Neural progenitor cell (in vitro differentiated cells): Measurements from ENCODE around the gene ESR2. TPM values are rescaled to one million over a fixed set of nuclear protein-coding genes. Genes with fewer than 3 reads are reported as not detected.

Experiments
- DNase-seq: peaks from one replicate; pipeline ENCODE4 v3.0.0-alpha.2; 2016; ENCODE audit warnings: low spot score
- H2AFZ ChIP-seq: fragments of 200-600 bp; sonication (generic); replicated peaks from 2 replicates; pipeline ENCODE4 v1.6.1; 2016; ENCODE audit warnings: antibody characterized with exemption
- H3F3A ChIP-seq: fragments of 200-600 bp; sonication (generic); 2 replicates; pipeline ENCODE4 v1.6.1; 2016; ENCODE audit warnings: antibody characterized with exemption, low read depth
- H3K27ac ChIP-seq: fragments of 200-600 bp; sonication (generic); 2 replicates; pipeline ENCODE4 v1.5.1; 2016; ENCODE audit warnings: mild to moderate bottlenecking
- H3K27me3 ChIP-seq: fragments of 200-600 bp; sonication (generic); 2 replicates; pipeline ENCODE4 v1.6.1; 2016; ENCODE audit warnings: mild to moderate bottlenecking, moderate library complexity
- H3K36me3 ChIP-seq: fragments of 200-600 bp; sonication (generic); 2 replicates; pipeline ENCODE4 v1.5.1; 2016
- H3K4me1 ChIP-seq: fragments of 200-600 bp; sonication (generic); 2 replicates; pipeline ENCODE4 v1.6.1; 2016; ENCODE audit warnings: mixed run types
- H3K4me2 ChIP-seq: fragments of 200-600 bp; sonication (generic); 2 replicates; pipeline ENCODE4 v1.6.1; 2016
- H3K4me3 ChIP-seq: fragments of 200-600 bp; sonication (generic); 2 replicates; pipeline ENCODE4 v1.5.1; 2016
- H3K79me2 ChIP-seq: fragments of 200-600 bp; sonication (generic); 2 replicates; pipeline ENCODE4 v1.6.1; 2016; ENCODE audit warnings: low read depth
- H3K9ac ChIP-seq: fragments of 200-600 bp; sonication (generic); 2 replicates; pipeline ENCODE4 v1.6.1; 2016
- H3K9me3 ChIP-seq: fragments of 200-600 bp; sonication (generic); 2 replicates; pipeline ENCODE4 v1.5.1; 2016; ENCODE audit warnings: low read depth
- H4K20me1 ChIP-seq: fragments of 200-600 bp; sonication (generic); 2 replicates; pipeline ENCODE4 v1.6.1; 2016; ENCODE audit warnings: low read depth
- H3K27ac Mint-ChIP-seq: 3 replicates; pipeline ENCODE4 v1.8.0; 2021; ENCODE audit warnings: mixed read lengths
- H3K27me3 Mint-ChIP-seq: 2 replicates; pipeline ENCODE4 v1.8.0; 2022; ENCODE audit warnings: low read depth, mild to moderate bottlenecking, inconsistent platforms, moderate library complexity, mixed read lengths; ENCODE audit not compliant: insufficient read depth
- H3K36me3 Mint-ChIP-seq: 3 replicates; pipeline ENCODE4 v1.8.0; 2021; ENCODE audit warnings: mixed read lengths
- H3K4me1 Mint-ChIP-seq: 3 replicates; pipeline ENCODE4 v1.8.0; 2021; ENCODE audit warnings: mixed read lengths
- H3K4me3 Mint-ChIP-seq: 3 replicates; pipeline ENCODE4 v1.8.0; 2021; ENCODE audit warnings: mild to moderate bottlenecking, moderate library complexity, mixed read lengths
- H3K9me3 Mint-ChIP-seq: 3 replicates; pipeline ENCODE4 v1.8.0; 2020; ENCODE audit warnings: mixed read lengths
- EZH2 ChIP-seq: fragments of 200-600 bp; sonication (generic); IDR thresholded peaks from 2 replicates; pipeline ENCODE4 v1.6.1; 2017; ENCODE audit warnings: antibody characterized with exemption, mild to moderate bottlenecking, moderate library complexity
- EZH2phosphoT487 ChIP-seq: fragments of 200-600 bp; sonication (generic); IDR thresholded peaks from 2 replicates; pipeline ENCODE4 v1.6.1; 2017; ENCODE audit warnings: antibody characterized with exemption
- total RNA-seq: library from RNA; depleted of rRNA; stranded (reverse); fragments of >200 nt; gene quantifications from 2 replicates; pipeline ENCODE4 v1.2.3, GENCODE V29; 2015; ENCODE audit warnings: low replicate concordance
- TF ChIP-seq, protein P1 (sequence below): fragments of 200-600 bp; sonication (generic); IDR thresholded peaks from 2 replicates; pipeline ENCODE4 v1.5.1; 2017; ENCODE audit warnings: antibody characterized with exemption, mild to moderate bottlenecking

ESR2 gene
- total RNA-seq, 1 donor from 2014 or later = 0.21 TPM

DNA sequence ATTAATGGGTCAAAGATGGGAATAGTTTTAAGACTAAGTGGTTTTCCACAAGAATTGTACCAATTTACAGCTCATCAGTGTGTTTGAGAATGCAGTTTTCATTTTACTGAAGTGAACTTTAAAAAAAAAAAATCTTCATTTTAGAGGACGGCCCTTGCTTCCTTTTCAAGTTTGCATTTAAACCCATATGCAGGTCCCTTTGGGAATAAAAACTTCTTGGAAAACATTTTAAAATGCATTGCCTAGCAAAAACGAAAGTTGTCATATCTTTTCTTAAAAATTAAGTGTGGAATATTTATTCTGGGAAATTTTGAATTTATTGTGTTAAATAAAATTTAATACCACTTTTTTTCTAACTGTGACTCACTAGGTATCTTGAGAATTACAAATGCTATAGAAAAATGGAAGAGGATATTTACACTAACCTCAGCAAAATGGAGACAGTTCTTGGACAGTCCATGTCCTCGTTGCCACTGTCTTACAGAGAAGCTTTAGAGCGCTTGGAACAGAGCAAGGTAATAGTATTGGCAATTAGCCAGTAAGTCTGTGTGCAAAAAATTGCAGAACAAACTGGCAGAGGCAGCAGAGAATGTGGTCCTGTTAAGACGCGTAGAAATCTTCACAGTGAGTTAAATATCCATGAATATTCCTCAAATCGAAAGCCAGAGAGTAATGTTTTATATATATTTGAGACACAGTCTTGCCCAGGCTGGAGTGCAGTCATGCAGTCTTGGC lies 231.6 kb downstream of the ESR2 start:
- Histone ChIP-seq H2AFZ (no peak overlapping the region), H3K27ac (no peak overlapping the region), H3K27me3 (no peaks in the 10 kb centered on the region), H3K4me3 (no peak overlapping the region), H3K4me1 (peaks cover 7% of the 10 kb centered on the region), H3F3A (no peaks in the 10 kb centered on the region), H4K20me1 (peaks cover 5% of the 10 kb centered on the region), H3K36me3 (no peaks in the 10 kb centered on the region), H3K9me3 (no peaks in the 10 kb centered on the region), H3K79me2 (no peaks in the 10 kb centered on the region), H3K4me2 (no peak overlapping the region), H3K9ac (no peak overlapping the region)
- TF ChIP-seq EZH2phosphoT487 = no peak
- no peak for TF ChIP-seq EZH2
- TF ChIP-seq, protein P1, sequence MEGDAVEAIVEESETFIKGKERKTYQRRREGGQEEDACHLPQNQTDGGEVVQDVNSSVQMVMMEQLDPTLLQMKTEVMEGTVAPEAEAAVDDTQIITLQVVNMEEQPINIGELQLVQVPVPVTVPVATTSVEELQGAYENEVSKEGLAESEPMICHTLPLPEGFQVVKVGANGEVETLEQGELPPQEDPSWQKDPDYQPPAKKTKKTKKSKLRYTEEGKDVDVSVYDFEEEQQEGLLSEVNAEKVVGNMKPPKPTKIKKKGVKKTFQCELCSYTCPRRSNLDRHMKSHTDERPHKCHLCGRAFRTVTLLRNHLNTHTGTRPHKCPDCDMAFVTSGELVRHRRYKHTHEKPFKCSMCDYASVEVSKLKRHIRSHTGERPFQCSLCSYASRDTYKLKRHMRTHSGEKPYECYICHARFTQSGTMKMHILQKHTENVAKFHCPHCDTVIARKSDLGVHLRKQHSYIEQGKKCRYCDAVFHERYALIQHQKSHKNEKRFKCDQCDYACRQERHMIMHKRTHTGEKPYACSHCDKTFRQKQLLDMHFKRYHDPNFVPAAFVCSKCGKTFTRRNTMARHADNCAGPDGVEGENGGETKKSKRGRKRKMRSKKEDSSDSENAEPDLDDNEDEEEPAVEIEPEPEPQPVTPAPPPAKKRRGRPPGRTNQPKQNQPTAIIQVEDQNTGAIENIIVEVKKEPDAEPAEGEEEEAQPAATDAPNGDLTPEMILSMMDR = no peak
- Mint-ChIP-seq H3K27me3 (no peaks in the 10 kb centered on the region), H3K27ac (no peak overlapping the region), H3K4me1 (peaks cover 6% of the 10 kb centered on the region), H3K9me3 (no peaks in the 10 kb centered on the region), H3K36me3 (peaks cover 24% of the 10 kb centered on the region), H3K4me3 (no peak overlapping the region)
- no peak for DNase-seq

DNA sequence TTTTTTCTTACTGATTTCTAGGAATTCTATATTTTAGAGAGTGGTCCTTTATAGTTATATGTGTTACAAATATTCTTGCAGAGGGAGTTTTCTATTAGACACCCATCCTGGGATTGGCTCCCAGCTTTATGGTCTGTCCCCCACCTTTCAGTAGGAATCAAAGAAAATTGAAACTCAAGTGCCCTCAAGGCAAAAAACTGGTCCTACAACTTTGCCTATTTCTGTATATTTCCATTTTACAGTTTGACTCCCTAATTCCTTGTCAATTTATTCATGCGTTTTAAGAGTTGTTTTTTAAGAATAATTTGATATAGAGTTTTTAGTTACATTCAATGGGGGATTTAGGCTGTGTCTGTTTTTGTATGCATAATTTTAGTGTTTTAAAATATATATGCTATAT lies 232.5 kb downstream of the ESR2 start:
- H3K27ac Mint-ChIP-seq = no peak overlapping the region
- Histone ChIP-seq H3K27ac (no peak overlapping the region), H3K9ac (no peak overlapping the region), H3K4me3 (no peak overlapping the region), H3K79me2 (no peaks in the 10 kb centered on the region), H3K9me3 (no peaks in the 10 kb centered on the region), H3K4me2 (no peak overlapping the region), H3K27me3 (no peaks in the 10 kb centered on the region), H3K36me3 (no peaks in the 10 kb centered on the region), H2AFZ (no peak overlapping the region), H3F3A (no peaks in the 10 kb centered on the region), H4K20me1 (peaks cover 5% of the 10 kb centered on the region), H3K4me1 (peaks cover 7% of the 10 kb centered on the region)
- no peaks in the 10 kb centered on the region for H3K9me3 Mint-ChIP-seq
- no peak for DNase-seq
- H3K4me1 Mint-ChIP-seq = peaks cover 6% of the 10 kb centered on the region
- no peaks in the 10 kb centered on the region for H3K27me3 Mint-ChIP-seq
- H3K36me3 Mint-ChIP-seq = peaks cover 30% of the 10 kb centered on the region
- H3K4me3 Mint-ChIP-seq = no peak overlapping the region
- TF ChIP-seq, protein P1 = no peak
- TF ChIP-seq EZH2phosphoT487 (no peak), EZH2 (no peak)

DNA sequence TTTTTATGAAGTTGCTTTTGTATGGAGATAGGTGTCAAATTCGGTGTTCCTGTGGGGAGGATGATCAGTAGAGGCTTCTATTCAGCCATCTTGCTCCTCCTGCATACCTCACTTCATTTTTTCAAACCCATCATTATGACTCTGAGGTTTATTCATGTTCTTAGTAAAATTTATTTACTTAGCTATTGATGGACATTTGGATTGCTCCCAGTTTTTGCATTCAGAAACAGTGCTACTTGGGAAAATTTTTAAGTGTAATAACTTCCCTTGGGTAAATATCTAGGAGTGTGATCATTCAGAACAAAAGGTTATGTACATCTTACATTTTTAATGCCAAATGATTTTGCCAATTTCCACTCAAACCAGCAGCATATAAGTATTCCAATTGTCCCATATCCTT lies 233.1 kb downstream of the ESR2 start:
- Mint-ChIP-seq H3K4me3 (no peak overlapping the region), H3K27me3 (no peaks in the 10 kb centered on the region), H3K9me3 (no peaks in the 10 kb centered on the region), H3K4me1 (peaks cover 6% of the 10 kb centered on the region), H3K36me3 (peaks cover 27% of the 10 kb centered on the region), H3K27ac (no peak overlapping the region)
- no peak overlapping the region for H3K27ac ChIP-seq
- H2AFZ ChIP-seq = no peak overlapping the region
- DNase-seq = no peak
- H3K79me2 ChIP-seq = no peaks in the 10 kb centered on the region
- H3K4me2 ChIP-seq = peak overlapping the region; percentile 30
- no peaks in the 10 kb centered on the region for H3K9me3 ChIP-seq
- H3K27me3 ChIP-seq = no peaks in the 10 kb centered on the region
- H3K36me3 ChIP-seq = no peaks in the 10 kb centered on the region
- peaks cover under 1% of the 10 kb centered on the region for H4K20me1 ChIP-seq
- no peaks in the 10 kb centered on the region for H3F3A ChIP-seq
- H3K9ac ChIP-seq = no peak overlapping the region
- H3K4me1 ChIP-seq = peaks cover 7% of the 10 kb centered on the region
- TF ChIP-seq, protein P1 = no peak
- TF ChIP-seq EZH2phosphoT487 (no peak), EZH2 (no peak)
- no peak overlapping the region for H3K4me3 ChIP-seq
